IMR-90 (cell line): Measurements from ENCODE around the gene KBTBD13. TPM values are rescaled to one million over a fixed set of nuclear protein-coding genes. Genes with fewer than 3 reads are reported as not detected.

Experiments used
- ATAC-seq: fragments of 200-7000 bp; cut with Tn5 transposase; 2 replicates; pipeline ENCODE4 v1.9.1; 2020; ENCODE audit warnings: low read depth, mild to moderate bottlenecking, moderate library complexity
- BruUV-seq: library from RNA; stranded (reverse); fragments of 400-500 nt; replicated peaks from 2 replicates; lab custom pipeline; 2021; lab: Mats Ljungman, UMichigan
- CTCF ChIA-PET: fragments of 300-600 bp; formaldehyde crosslinking; extraction: SDS; loops from one replicate; lab custom pipeline; 2021; ENCODE audit warnings: antibody characterized with exemption; lab: Yijun Ruan, JAX
- POLR2A ChIA-PET: fragments of 300-600 bp; sonication (Branson Sonifier 250); formaldehyde crosslinking; loops from one replicate; lab custom pipeline; 2022; ENCODE audit warnings: antibody characterized with exemption; ENCODE audit not compliant: unreplicated experiment; lab: Charles Lee
- DNase-seq: peaks from one replicate; pipeline ENCODE4 v3.0.0; 2013
- H2AFZ ChIP-seq: replicated peaks from 2 replicates; pipeline ENCODE3; 2013; ENCODE audit warnings: low read length, mild to moderate bottlenecking; ENCODE audit not compliant: poor library complexity
- H2AK5ac ChIP-seq: 2 replicates; pipeline ENCODE4 v1.6.1; 2013; ENCODE audit warnings: low read depth, low read length, inconsistent platforms
- H2AK9ac ChIP-seq: replicated peaks from 2 replicates; pipeline ENCODE3; 2013; ENCODE audit warnings: mild to moderate bottlenecking, low read depth, low read length, moderate library complexity; ENCODE audit not compliant: poor library complexity
- H2BK120ac ChIP-seq: 2 replicates; pipeline ENCODE4 v1.6.1; 2013; ENCODE audit warnings: low read depth, low read length, inconsistent platforms
- H2BK15ac ChIP-seq: 3 replicates; pipeline ENCODE4 v1.6.1; 2013; ENCODE audit warnings: low read depth, low read length, inconsistent platforms
- H2BK20ac ChIP-seq: 2 replicates; pipeline ENCODE4 v1.6.1; 2013; ENCODE audit warnings: low read depth, mild to moderate bottlenecking, inconsistent platforms, low read length, moderate library complexity
- H2BK5ac ChIP-seq: 2 replicates; pipeline ENCODE4 v1.6.1; 2013; ENCODE audit warnings: mild to moderate bottlenecking, low read depth, low read length, inconsistent platforms; ENCODE audit not compliant: poor library complexity, severe bottlenecking
- H3K14ac ChIP-seq: replicated peaks from 2 replicates; pipeline ENCODE4 v1.6.1; 2013; ENCODE audit warnings: low read depth, low read length, inconsistent platforms
- H3K18ac ChIP-seq: 2 replicates; pipeline ENCODE4 v1.6.1; 2013; ENCODE audit warnings: low read depth, low read length, control low read depth
- H3K23ac ChIP-seq: 2 replicates; pipeline ENCODE4 v1.6.1; 2013; ENCODE audit warnings: low read depth, low read length, inconsistent platforms
- H3K27ac ChIP-seq: 2 replicates; pipeline ENCODE4 v1.5.1; 2013; ENCODE audit warnings: mild to moderate bottlenecking, control low read depth, low read length; ENCODE audit not compliant: insufficient read depth
- H3K27me3 ChIP-seq: 2 replicates; pipeline ENCODE4 v1.6.1; 2013; ENCODE audit warnings: low read length; ENCODE audit not compliant: control insufficient read depth, insufficient read depth
- H3K36me3 ChIP-seq: 2 replicates; pipeline ENCODE4 v1.6.1; 2013; ENCODE audit warnings: low read length, mixed read lengths; ENCODE audit not compliant: control insufficient read depth, insufficient read depth
- H3K4ac ChIP-seq: 2 replicates; pipeline ENCODE4 v1.6.1; 2013; ENCODE audit warnings: low read depth, low read length, inconsistent platforms
- H3K4me1 ChIP-seq: 2 replicates; pipeline ENCODE4 v1.6.1; 2013; ENCODE audit warnings: low read length, mixed read lengths; ENCODE audit not compliant: control insufficient read depth, insufficient read depth
- H3K4me2 ChIP-seq: 2 replicates; pipeline ENCODE4 v1.6.1; 2013; ENCODE audit warnings: low read depth, mild to moderate bottlenecking, control low read depth, low read length, moderate library complexity
- H3K4me3 ChIP-seq: 2 replicates; pipeline ENCODE4 v1.5.1; 2013; ENCODE audit warnings: low read depth, mild to moderate bottlenecking, control low read depth, low read length, moderate library complexity; ENCODE audit not compliant: insufficient read depth
- H3K56ac ChIP-seq: 2 replicates; pipeline ENCODE4 v1.6.1; 2013; ENCODE audit warnings: low read length, inconsistent platforms; ENCODE audit not compliant: insufficient read depth; ENCODE audit errors: extremely low read depth
- H3K79me1 ChIP-seq, 2 experiments: 2 replicates each; pipeline ENCODE4 v1.6.1; 2013; ENCODE audit warnings: low read length in 2 of 2, inconsistent platforms in 1 of 2, low read depth in 1 of 2
- H3K9ac ChIP-seq: 2 replicates; pipeline ENCODE4 v1.6.1; 2013; ENCODE audit warnings: low read depth, low read length, control low read depth
- H3K9me1 ChIP-seq: 2 replicates; pipeline ENCODE4 v1.6.1; 2013; ENCODE audit warnings: low read length, inconsistent platforms; ENCODE audit not compliant: insufficient read depth
- H3K9me3 ChIP-seq: 2 replicates; pipeline ENCODE4 v1.6.1; 2013; ENCODE audit warnings: low read length; ENCODE audit not compliant: control insufficient read depth, insufficient read depth
- H4K20me1 ChIP-seq: 2 replicates; pipeline ENCODE4 v1.6.1; 2013; ENCODE audit warnings: low read length, inconsistent platforms; ENCODE audit not compliant: insufficient read depth
- H4K5ac ChIP-seq: 2 replicates; pipeline ENCODE4 v1.6.1; 2013; ENCODE audit warnings: mild to moderate bottlenecking, low read depth, low read length, control low read depth
- H4K8ac ChIP-seq, 2 experiments: 2 replicates each; pipeline ENCODE4 v1.6.1; 2013; ENCODE audit warnings: low read depth in 2 of 2, low read length in 2 of 2, control low read depth in 1 of 2, inconsistent platforms in 1 of 2
- H4K91ac ChIP-seq: 2 replicates; pipeline ENCODE4 v1.6.1; 2013; ENCODE audit warnings: low read depth, low read length, inconsistent platforms; ENCODE audit not compliant: insufficient read depth
- BHLHE40 ChIP-seq: fragments of 150-350 bp; IDR thresholded peaks from 2 replicates; pipeline ENCODE4 v1.6.1; 2016; ENCODE audit warnings: mild to moderate bottlenecking, low read depth, low read length
- MAZ ChIP-seq: IDR thresholded peaks from 2 replicates; pipeline ENCODE4 v1.6.1; 2012; ENCODE audit warnings: low read depth, mild to moderate bottlenecking, low read length, improper control_type of control experiment, moderate library complexity, borderline replicate concordance
- RAD21 ChIP-seq: IDR thresholded peaks from 2 replicates; pipeline ENCODE4 v1.6.1; 2012; ENCODE audit warnings: low read length, improper control_type of control experiment
- SMC3 ChIP-seq: fragments of 150-350 bp; IDR thresholded peaks from 2 replicates; pipeline ENCODE4 v1.6.1; 2016; ENCODE audit warnings: low read depth, mild to moderate bottlenecking, antibody characterized with exemption, low read length, moderate library complexity
- WGBS, 2 experiments: methylation state at CpG; one replicate each; pipeline versions ENCODE4 v1.1.5 to v1.1.7; 2013; ENCODE audit warnings: missing lambda C conversion rate in 2 of 2; ENCODE audit not compliant: insufficient read length in 1 of 2; ENCODE audit errors: extremely low coverage in 2 of 2; 5-methylcytosine and 5-hydroxymethylcytosine counted together
- dilution Hi-C: fragments of 300-500 bp; cut with HindIII; formaldehyde crosslinking; loops from one replicate; pipeline ENCODE4 v1.14.3; 2018; ENCODE audit warnings: low sequenced_read_pairs; ENCODE audit not compliant: unreplicated experiment
- in situ Hi-C: fragments of 300-500 bp; cut with MboI; formaldehyde crosslinking; loops from 3 replicates; pipeline ENCODE4 v1.14.3; 2019; ENCODE audit warnings: low sequenced_read_pairs, inconsistent platforms, mixed read lengths
- intact Hi-C: fragments of 100-400 bp; cut with micrococcal nuclease; formaldehyde crosslinking; loops from 2 replicates; pipeline ENCODE4 v1.10.0; 2022
- polyA plus RNA-seq, 3 experiments: library from polyadenylated mRNA; depleted of rRNA; stranded (reverse); fragments of >200 nt; gene quantifications; 2 replicates each; pipeline ENCODE4 v1.2.3, GENCODE V29; 2012; ENCODE audit warnings: low replicate concordance in 1 of 3
- total RNA-seq: library from RNA; depleted of rRNA; stranded (reverse); fragments of >200 nt; gene quantifications from 2 replicates; pipeline ENCODE4 v1.2.3, GENCODE V29; 2012
- TF ChIP-seq, protein P1 (sequence below): conservative IDR thresholded peaks from 2 replicates; pipeline ENCODE4 v1.5.1; 2012; ENCODE audit warnings: mild to moderate bottlenecking, low read depth, low read length, improper control_type of control experiment

KBTBD13 gene
- total and polyA plus RNA-seq, 2 of the 4 experiments (the other 2 are of a cell fraction), result not detected

DNA sequence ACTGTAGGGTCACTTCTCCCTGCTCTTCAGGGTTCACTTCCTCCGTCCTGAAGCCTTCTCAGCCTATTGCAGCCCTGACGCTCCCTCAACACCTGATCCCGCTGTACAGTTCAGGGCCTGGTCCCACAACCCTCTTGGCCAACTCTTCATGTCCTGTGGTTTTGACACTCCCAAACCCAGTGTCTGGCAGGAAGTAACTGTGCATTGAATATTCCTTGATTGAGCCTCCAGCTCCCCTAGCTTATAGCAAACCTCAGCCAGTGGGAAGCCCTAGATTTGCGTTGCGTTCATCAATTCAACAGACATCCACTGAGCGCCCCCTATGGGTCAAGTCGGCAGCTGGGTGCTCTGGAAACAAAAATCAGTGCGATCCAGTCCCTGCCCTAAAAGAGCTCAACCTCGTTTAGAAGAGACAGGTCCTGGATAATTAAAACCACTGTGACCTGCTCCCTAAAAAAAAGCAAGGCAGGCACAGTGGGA, 24.9 kb downstream of the KBTBD13 start:
- Histone ChIP-seq H3K4ac (no peak overlapping the region), H3K79me1 (no peaks in the 10 kb centered on the region; a peak in 1 of 4 replicates), H3K27ac (no peak overlapping the region), H3K4me1 (no peaks in the 10 kb centered on the region), H2AK9ac (no peak overlapping the region), H3K9me1 (no peaks in the 10 kb centered on the region), H4K8ac (no peak overlapping the region), H4K20me1 (no peaks in the 10 kb centered on the region; the same call in 1 of the 2 replicates), H4K5ac (no peak overlapping the region), H3K4me3 (no peak overlapping the region), H2AK5ac (peak overlapping the region; percentile 24; the same call in 1 of the 2 replicates), H2BK120ac (no peak overlapping the region), H3K23ac (no peak overlapping the region), H3K9me3 (no peaks in the 10 kb centered on the region), H3K27me3 (no peaks in the 10 kb centered on the region), H3K36me3 (peaks cover 43% of the 10 kb centered on the region), H2BK5ac (no peak overlapping the region), H3K9ac (no peak overlapping the region), H2AFZ (peak overlapping the region; percentile 15), H4K91ac (no peak overlapping the region), H3K56ac (no peak overlapping the region), H3K18ac (no peak overlapping the region), H3K4me2 (no peak overlapping the region), H2BK20ac (no peak overlapping the region), H3K14ac (no peak overlapping the region), H2BK15ac (no peak overlapping the region; the same call in 2 of the 3 replicates)
- intact Hi-C loops, result loop anchor here (1.0 kb wide), 2 partner anchors 47 to 68 kb away; no protein-coding TSS in a partner anchor
- in situ Hi-C loops, result no loop called here
- BruUV-seq, result no TSS peak
- POLR2A ChIA-PET, result no interaction called here
- WGBS, 2 experiments, result 37% methylated on average over 6 of the region's 9 CpGs; no CpG with 5 or more reads in 1 of the 2 experiments
- ATAC-seq (peak; percentile 96), DNase-seq (peak; percentile 63)
- dilution Hi-C loops, result no loop called here
- CTCF ChIA-PET, result interaction anchor here (0.6 to 2.5 kb wide), 22 partner anchors 9 to 748 kb away, joined by 3 to 26 read pairs (median 5); partner anchors contain the start of genes CLPX and SLC51B
- TF ChIP-seq MAZ (no peak), BHLHE40 (no peak), SMC3 (peak; percentile 83), RAD21 (peak; percentile 80)
- TF ChIP-seq, protein P1, sequence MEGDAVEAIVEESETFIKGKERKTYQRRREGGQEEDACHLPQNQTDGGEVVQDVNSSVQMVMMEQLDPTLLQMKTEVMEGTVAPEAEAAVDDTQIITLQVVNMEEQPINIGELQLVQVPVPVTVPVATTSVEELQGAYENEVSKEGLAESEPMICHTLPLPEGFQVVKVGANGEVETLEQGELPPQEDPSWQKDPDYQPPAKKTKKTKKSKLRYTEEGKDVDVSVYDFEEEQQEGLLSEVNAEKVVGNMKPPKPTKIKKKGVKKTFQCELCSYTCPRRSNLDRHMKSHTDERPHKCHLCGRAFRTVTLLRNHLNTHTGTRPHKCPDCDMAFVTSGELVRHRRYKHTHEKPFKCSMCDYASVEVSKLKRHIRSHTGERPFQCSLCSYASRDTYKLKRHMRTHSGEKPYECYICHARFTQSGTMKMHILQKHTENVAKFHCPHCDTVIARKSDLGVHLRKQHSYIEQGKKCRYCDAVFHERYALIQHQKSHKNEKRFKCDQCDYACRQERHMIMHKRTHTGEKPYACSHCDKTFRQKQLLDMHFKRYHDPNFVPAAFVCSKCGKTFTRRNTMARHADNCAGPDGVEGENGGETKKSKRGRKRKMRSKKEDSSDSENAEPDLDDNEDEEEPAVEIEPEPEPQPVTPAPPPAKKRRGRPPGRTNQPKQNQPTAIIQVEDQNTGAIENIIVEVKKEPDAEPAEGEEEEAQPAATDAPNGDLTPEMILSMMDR, result peak; percentile 79
